NCI-H524 treated with DMSO at 0.1 percent for 48 hours (cell line): Measurements from ENCODE around the gene FBXO40.
"Not testable (repeated sequence)": the region's sequence is repeated elsewhere in the genome, so short reads cannot be mapped to it uniquely, and the experiment has no call there.

Experiments used
- DNase-seq: peaks from one replicate; lab custom pipeline; 2025; lab: John Stamatoyannopoulos, UW

Gene FBXO40, protein sequence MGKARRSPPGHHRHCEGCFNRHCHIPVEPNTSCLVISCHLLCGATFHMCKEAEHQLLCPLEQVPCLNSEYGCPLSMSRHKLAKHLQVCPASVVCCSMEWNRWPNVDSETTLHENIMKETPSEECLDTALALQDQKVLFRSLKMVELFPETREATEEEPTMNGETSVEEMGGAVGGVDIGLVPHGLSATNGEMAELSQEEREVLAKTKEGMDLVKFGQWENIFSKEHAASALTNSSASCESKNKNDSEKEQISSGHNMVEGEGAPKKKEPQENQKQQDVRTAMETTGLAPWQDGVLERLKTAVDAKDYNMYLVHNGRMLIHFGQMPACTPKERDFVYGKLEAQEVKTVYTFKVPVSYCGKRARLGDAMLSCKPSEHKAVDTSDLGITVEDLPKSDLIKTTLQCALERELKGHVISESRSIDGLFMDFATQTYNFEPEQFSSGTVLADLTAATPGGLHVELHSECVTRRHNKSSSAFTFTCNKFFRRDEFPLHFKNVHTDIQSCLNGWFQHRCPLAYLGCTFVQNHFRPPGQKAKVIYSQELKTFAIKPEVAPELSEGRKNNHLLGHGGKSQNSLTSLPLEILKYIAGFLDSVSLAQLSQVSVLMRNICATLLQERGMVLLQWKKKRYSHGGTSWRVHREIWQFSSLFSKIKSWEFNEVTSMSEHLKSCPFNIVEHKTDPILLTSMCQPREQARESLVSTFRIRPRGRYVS

DNA sequence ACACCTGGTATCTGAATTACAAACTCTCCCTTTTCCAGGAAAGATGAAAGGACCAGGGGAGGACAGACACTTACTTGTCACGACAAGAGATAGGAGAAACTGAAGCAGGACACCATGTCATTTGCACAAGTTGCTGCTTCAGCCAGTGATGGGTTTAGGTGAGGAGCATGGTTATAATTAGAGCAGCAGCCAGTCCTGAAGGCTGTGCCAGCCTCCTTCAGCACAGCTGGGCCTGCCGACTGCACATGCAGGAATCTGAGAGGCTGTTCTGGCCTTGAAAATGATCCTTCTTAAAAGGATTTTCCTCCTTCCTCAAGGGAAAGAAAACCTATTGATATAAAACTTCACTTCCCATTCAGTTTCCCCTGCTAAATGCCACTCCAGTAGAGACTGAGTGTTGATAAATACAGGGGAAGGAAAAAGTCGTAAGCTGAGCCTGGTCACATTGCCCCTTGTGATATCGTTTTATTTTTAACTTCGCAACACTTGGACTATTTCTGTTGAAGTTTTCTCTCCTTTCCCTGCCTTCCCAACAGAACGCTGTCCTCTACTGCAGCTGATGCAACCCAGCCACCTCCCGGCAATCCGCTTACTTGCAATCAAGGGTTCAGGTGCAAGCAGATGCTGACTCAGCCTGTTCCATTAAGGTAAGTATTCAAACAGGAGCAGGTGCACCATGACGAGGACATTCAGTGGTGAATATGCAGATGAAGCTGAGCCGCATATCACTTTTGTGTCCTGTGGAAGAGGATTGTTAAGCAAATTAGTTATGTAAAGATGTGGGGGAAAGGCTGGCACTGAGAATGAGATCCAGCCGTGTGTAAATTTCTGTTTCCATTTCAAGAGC lies at the start of gene FBXO40:
Gene FBXO40 (plus strand): TSS at position 524 of the 847 bp plus-strand sequence. CDS start 27,197 bp downstream, outside the sequence.
- no peak for DNase-seq

DNA sequence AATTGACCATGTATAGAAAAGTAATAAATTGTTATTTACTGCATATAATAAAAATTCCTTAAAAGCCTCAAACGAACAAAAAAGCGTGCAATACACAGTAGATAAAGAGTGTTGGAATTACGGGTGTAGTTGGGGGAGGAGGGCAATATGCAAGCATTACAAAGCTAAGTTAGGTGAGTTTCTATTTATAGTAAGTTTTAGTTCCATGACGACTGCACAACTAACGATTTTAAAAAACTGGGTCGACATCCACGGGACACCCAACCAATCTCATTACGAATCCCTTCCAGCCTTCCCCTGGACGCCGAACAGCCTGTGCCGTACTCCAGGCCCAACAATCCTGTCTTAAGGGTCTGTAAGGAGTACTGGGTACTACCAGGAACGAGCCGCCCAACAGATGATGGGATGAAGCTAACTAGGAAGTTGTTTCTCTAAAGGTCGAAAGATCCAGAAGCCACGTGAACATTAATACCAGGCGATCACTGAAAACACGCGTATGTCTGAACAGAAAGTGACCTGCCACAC lies 48.1 kb upstream of the FBXO40 start:
- no peak for DNase-seq

DNA sequence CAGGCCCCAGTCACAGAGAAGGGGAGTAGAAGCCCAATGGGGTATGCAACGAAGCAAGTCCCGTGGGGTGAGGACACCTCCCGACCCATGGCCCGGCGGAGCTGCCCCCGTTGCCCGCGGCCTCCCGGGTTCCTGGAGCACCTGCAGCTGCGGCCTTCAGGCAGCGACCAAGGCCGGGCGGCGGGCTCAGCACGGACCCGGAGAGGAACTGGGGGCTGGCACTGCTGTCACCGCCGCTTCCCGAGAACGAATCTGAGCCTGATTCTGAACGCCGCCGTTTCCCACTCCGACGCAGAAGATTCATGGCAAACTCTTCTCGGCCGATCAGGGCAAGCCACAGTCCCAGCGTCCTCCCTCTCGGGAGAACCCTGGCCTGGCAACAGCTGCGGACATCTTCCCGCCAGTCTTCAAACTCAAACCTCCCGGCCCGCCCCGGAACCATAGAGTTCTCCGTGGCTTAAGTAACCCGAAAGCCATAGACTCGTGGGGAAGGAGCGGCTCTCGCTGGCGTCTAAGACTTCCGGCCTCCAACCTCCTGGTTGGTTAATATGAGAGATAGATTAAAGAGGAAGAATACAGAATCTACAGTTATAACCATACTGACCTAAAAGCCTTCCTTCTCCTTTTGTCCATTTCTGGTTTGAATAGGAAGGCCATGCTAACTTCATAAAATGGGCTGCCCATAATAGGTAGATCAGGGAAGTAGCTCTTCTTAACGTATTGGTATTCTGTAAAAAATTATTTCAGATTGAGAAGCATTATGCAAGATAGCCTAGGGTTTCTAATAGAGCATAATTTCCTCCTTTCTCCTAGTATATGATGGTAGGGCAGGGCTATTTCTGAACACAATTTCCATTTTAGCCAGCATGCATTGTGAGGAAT lies 47.4 kb upstream of the FBXO40 start, which contains the start of gene POLQ:
Gene POLQ (minus strand): TSS at position 415 of the 882 bp plus-strand sequence. CDS start 111 bp downstream, at position 304.
- DNase-seq: peak; percentile 79

DNA sequence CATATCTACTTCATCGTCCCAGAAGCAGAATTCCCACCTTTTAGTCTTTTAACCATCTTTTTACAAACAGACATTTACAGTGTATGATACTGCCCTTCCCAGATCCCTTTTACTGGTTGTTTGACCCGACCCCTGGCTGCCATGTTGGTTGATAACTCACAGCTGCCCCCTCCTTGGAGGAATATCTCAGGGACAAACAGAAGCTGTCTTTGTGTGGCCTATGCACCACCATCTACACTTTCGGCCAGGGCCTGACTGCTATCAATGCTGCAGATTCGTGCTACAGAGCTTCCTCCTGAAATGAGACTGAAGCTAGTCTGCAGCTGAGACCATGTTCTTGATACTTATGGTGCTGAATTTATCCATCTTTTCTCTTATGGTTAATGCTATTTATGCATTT lies 40.8 kb upstream of the FBXO40 start:
- no peak for DNase-seq

DNA sequence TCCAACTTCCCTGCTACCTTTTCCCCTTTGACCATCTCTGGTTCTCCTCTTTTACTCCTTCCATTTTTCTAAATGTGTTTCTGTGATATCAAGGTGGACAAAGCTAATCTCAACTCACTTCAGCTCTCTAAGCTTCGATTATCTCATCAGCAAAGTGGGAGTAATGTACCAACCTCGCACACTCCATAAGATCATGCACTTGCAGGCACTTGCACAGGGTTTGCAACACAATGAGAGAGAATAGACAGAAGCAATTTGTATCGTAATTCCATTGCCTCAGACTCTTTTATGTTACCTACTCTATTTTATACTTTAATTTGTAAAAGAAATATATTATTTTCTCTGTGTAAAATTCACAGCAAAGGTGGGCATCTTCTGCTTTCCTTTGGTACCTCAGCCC lies 40.4 kb upstream of the FBXO40 start:
- DNase-seq: no peak

DNA sequence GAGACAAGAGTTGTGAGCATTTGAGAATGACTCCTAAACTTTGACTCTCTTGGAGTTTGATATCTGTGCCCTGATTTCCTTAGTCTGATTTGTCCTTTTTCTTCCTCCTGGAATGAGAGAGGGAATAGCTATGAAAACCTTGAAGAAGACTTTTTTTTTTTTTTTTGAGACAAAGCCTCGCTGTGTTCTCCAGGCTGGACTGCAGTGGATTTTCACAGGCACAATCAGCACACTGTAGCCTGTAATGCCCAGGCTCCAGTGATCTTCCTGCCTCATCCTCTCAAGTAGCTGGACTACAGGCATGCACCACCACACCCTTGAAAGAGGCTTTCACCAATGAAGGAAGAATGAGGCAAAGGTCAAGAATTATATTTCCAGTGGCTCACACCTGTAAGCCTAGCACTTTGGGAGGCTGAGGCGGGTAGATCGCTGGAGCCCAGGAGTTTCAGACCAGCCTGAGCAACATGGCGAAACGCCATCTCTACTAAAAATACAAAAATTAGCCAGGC lies 35.7 kb upstream of the FBXO40 start:
- DNase-seq: no peak

DNA sequence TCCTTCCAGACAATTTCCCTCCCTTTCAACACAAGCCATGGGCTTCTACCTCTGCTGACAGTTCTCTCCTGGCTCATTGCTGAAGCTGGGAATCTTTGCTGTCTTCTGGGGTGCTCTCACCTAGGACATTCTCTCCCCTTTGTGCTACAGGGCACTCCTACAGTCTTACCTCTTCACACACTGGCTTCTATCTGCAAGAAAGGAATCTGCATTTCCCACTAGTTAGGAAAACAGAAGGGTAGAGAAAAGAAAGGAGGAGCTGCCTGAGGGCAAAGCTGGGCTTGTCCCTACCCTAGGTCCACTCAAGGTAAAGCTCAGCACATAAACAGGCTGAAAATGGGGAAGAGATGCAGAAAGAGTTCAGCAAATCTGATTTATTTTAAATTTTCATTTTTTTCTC lies 31.0 kb upstream of the FBXO40 start:
- no peak for DNase-seq

DNA sequence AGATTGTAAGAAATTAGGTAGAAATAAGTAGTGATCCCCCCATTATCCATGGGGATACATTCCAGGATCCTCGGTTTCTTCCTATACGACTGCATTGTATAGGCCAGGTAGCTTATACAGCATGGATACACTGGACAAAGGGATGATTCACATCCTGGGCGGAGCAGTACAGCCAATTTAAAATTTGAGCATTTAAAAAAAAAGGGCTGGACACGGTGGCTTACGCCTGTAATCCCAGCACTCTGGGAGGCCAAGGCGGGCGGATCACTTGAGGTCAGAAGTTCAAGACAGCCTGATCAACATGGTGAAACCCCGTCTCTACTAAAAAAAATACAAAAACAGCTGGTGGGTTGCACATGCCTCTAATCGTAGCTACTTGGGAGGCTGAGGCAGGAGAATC lies 26.4 kb upstream of the FBXO40 start:
- no peak for DNase-seq

DNA sequence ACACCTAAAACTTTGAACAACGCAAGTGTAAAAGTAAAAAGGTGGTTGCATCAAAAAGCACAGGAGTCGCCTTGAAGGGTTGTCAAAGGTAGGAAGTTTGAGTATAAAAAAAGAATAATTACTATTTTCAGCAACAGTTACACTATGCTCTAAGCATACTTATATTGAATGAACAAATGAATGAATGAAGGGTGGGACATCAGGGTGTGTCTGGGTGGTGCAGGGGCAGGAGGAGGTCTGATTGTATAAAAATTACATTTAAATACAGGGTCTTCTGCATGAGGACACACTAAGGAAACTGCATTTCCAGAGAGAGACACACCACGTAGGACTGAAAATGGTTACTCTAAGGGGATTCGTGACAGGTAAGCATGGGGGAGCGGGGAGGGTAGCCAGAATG lies 25.5 kb upstream of the FBXO40 start, which contains the start of gene ARGFX:
Gene ARGFX (plus strand): TSS at position 301 of the 400 bp plus-strand sequence. CDS start 2,765 bp downstream, outside the sequence.
- no peak for DNase-seq

DNA sequence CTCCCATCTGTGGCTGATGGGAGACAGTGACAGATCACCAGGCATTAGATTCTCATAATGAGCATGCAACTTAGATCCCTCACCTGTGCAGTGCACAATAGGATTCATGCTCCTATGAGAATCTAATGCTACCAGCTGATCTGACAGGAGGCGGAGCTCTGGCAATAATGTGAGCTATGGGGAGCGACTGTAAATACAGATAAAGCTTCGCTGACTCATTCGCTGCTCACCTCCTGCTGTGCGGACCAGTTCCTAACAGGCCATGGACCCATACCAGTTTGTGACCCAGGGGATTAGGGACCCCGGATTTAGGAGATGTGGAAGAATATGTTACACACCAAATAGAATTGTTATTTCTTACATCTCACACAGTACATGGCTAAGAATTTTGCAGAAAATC lies 18.7 kb upstream of the FBXO40 start:
- DNase-seq: no peak

DNA sequence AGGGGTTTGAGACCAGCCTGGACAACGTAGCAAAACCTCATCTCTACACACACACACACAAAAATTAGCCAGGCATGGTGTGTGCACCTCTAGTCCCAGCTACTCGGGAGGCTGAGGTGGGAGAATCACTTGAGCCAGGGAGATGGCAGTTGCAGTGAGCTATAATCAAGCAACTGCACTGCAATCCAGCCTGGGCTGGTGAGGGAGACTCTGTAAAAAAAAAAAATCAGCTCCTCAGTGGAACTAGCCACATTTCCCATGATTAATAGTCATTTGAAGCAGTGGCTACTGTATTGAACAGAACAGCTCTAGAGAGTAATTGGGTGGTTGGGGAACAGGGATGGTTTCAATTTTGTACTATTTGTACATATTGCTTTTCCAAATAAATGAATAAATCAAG lies 11.5 kb upstream of the FBXO40 start:
- no peak for DNase-seq

DNA sequence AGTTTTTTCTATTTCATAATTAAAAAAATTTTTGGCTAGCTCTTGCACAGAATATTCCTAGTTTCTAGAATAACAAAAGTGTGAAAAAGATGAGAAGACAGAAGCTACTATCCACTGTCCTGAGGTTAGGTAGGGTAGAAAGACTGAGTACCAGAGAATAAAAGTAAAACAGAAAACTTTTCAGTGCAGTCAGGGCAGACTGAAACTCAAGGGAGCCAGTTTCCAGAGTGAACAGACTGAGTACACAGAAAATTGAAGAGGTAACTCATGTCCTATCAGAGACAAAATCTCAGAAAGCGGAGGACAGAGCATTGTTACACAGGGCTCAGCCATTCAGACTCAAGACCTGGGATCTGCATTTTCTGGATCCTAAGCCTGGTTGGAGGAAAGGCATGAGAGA lies 8.8 kb upstream of the FBXO40 start:
- DNase-seq: no peak

DNA sequence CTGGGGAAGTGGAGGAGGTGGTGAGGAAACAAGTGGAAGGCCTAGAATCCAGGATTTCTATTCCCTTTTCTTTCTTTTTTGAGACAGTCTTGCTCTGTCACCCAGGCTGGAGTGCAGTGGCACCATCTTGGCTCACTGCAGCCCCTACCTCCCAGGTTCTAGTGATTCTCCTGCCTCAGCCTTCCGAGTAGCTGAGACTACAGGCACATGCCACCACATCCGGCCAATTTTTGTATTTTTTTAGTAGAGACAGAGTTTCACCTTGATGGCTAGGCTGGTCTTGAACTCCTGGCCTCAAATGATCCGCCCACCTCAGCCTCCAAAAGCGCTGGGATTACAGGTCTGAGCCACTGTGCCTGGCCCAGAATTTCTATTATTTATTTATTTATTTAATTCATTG lies 627 bp downstream of the FBXO40 start:
- not testable (repeated sequence) for DNase-seq

DNA sequence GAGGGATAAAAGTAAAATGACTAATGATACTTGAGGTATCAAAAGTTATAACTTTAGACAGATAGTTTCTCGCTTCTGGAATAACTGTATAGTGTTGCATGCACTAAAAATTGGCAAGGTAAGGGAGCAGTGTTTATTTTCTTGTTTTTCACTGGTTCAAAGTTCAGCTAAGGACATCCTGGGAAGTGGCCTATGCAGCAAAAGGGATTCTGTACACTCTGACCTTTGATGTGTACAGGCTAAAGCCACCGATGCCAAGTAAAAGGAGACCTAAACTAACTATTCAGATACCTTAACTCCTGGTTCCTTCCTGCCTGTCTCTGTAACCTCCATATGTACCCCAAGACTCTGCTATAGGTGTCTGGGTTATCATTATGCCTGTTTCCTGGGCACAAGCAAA lies 1.7 kb downstream of the FBXO40 start:
- DNase-seq: no peak

DNA sequence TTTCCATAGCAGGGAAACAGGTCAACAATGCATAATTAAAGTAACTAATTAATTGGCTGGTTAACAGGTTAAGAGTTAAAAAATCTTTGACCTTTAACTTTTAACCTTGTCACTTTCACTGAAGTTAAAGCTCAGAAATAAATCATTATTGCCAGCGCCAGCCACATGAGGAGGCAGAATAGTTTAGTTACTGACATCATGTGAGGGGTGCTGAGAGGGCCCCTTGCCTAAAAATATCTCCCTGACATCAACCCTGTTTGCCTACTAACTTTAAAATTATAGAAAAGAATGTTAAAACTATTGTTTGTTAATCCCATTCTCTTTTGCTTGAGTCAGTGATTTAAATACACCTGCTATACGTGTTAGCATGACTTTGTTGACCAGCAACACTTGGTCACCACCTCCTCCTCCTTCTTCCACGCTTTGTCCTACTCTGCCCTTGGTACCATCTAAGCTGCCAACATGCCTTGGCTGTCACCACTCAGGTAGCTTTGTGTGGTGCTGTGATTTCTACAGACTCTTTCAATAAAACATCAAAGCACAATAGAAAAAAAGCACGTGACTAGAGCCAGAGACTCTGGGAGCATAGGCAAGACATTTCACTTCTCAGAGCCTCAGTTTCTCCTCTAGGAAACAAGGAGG lies 2.7 kb downstream of the FBXO40 start:
- no peak for DNase-seq

DNA sequence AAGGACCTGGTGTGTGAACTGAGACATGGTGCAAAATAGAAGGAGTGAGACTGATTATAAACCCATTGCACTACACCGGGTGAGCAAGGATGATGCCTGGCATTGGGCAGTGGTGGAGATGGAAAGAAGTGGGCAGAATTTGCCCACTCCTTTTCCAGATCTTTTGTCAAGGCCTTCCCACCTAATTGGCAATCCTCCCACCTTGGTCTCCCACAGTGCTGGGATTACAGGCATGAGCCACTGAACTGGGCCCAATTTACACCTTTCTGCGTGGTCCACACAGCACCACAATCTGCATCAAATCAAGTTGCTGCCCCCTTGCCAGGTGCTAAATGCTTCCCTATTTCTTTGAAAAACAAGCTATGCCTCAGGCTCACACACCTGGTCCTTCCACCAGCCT lies 5.4 kb downstream of the FBXO40 start:
- DNase-seq: no peak

DNA sequence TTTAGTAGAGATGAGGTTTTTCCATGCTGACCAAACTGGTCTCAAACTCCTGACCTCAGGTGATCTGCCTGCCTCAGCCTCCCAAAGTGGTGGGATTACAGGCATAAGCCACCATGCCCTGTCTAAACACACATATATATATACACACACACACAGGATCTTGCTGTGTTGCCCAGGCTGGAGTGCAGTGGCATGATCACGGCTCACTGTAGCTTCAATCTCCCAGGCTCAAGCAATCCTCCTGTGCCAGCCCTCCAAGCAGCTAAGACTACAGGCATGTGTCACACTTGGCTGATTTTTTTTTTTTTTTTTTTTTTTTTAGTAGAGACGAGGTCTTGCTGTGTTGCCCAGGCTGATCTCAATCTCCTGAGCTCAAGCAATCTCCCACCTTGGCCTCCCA lies 6.7 kb downstream of the FBXO40 start:
- DNase-seq: not testable (repeated sequence)

DNA sequence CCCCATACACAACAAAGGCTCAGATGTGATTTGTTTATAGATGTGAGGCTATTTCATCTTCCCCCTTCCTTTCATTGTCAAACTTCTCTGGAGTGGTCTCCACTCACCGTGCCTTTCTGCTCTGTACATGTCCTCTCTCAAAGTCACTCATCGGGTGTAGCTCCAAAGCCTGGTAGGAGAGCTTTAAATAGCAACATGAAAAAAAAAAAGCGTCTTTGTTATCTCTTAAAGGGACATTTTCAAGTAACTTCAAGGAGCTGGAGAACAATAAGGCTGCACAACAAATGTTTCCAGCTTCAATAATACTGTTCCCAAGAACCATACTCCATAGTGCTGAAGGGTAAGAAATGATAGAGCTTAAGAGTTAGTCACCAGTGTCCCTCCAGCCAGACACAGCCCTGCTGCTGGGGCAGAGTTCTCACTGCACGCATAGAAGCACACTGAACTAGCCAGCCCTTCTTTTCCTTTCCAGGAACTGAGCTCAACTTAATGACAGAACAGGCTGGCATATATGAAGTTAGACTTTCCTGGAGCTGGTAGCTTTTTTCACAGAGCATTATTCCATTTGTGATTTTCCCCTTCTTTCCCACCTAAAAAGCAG lies 8.1 kb downstream of the FBXO40 start:
- no peak for DNase-seq

DNA sequence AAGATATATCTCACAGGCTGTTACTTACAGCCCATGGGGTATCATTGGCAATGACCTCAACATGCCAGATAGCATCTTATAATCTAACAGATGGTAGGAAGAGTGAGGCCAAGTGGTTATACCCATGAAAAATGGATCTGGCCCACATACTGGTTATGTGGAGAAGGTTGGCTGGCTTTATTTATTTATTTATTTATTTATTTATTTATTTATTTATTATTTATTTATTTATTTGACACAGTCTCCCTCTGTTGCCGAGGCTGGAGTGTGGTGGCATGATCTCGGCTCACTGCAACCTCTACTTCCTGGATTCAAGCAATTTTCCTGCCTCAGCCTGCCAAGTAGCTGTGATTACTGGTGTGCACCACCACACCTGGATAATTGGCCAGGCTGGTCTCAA lies 11.6 kb downstream of the FBXO40 start:
- no peak for DNase-seq

DNA sequence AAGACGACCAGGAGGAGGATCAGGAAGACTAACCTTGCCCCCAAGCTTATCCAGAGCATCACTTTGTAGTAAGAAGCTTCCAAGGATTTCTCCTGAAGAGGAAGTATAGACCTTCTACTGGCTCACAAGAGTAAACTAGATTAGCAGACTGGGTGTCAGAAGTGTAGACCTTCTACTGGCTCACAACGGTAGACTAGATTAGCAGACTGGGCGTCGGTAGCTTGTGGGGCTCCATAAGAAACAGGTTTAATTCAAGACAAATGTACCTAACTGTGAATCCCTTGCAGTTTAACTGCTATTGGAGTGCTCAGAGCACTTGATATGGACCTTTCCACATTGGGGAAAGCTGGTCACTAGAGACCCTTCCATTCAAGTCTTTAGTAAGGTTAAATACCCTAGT lies 12.9 kb downstream of the FBXO40 start:
- no peak for DNase-seq
